Liver (tissue), 9 donors: ENCODE measurements around the gene SLC35C1. TPM values are rescaled to one million over a fixed set of nuclear protein-coding genes. Genes with fewer than 3 reads are reported as not detected.

Experiments used
- DNase-seq: peaks from one replicate; pipeline ENCODE4 v3.0.0-alpha.2; 2017; ENCODE audit warnings: low spot score
- H3K27ac ChIP-seq, 2 donors: one replicate each; pipeline ENCODE4 v1.7.0; 2013; ENCODE audit warnings: inconsistent platforms in 2 of 2, low read length in 2 of 2, control low read depth in 1 of 2, low read depth in 1 of 2, mild to moderate bottlenecking in 1 of 2
- H3K27me3 ChIP-seq, 4 donors: one replicate each; pipeline versions ENCODE4 v1.6.1 to v1.7.0; 2013; ENCODE audit warnings: low read length in 3 of 4, inconsistent platforms in 1 of 4, mild to moderate bottlenecking in 1 of 4, moderate library complexity in 1 of 4; ENCODE audit not compliant: control insufficient read depth in 4 of 4, insufficient read depth in 4 of 4
- H3K36me3 ChIP-seq, 4 donors: one replicate each; pipeline versions ENCODE4 v1.6.1 to v1.7.0; 2013; ENCODE audit warnings: low read length in 3 of 4, mild to moderate bottlenecking in 3 of 4, low read depth in 1 of 4, moderate library complexity in 1 of 4; ENCODE audit not compliant: control insufficient read depth in 4 of 4, insufficient read depth in 3 of 4
- H3K4me1 ChIP-seq, 4 donors: one replicate each; pipeline versions ENCODE4 v1.6.1 to v1.7.0; 2013; ENCODE audit warnings: low read length in 3 of 4, mild to moderate bottlenecking in 3 of 4, moderate library complexity in 1 of 4; ENCODE audit not compliant: control insufficient read depth in 4 of 4, insufficient read depth in 4 of 4
- H3K4me3 ChIP-seq, 3 donors: one replicate each; pipeline versions ENCODE4 v1.6.1 to v1.7.0; 2013; ENCODE audit warnings: low read length in 3 of 3, control low read depth in 1 of 3, low read depth in 1 of 3, mild to moderate bottlenecking in 1 of 3
- H3K9ac ChIP-seq, 2 donors: one replicate each; pipeline ENCODE4 v1.7.0; 2013; ENCODE audit warnings: low read length in 2 of 2, mild to moderate bottlenecking in 2 of 2, moderate library complexity in 2 of 2, control low read depth in 1 of 2, low read depth in 1 of 2
- H3K9me3 ChIP-seq, 4 donors: one replicate each; pipeline versions ENCODE4 v1.6.1 to v1.7.0; 2013; ENCODE audit warnings: low read length in 3 of 4; ENCODE audit not compliant: control insufficient read depth in 4 of 4
- FOXA1 ChIP-seq: IDR thresholded peaks from 2 replicates; pipeline ENCODE4 v1.6.1; 2016; ENCODE audit warnings: antibody characterized with exemption
- FOXA2 ChIP-seq: IDR thresholded peaks from 2 replicates; pipeline ENCODE4 v1.6.1; 2016; ENCODE audit warnings: antibody characterized with exemption
- HNF4A ChIP-seq, 2 donors: conservative IDR thresholded peaks; 2 replicates each; pipeline ENCODE4 v1.6.1; 2016; ENCODE audit warnings: antibody characterized with exemption in 2 of 2, mild to moderate bottlenecking in 2 of 2
- HNF4G ChIP-seq: IDR thresholded peaks from 2 replicates; pipeline ENCODE4 v1.6.1; 2016; ENCODE audit warnings: antibody characterized with exemption
- JUND ChIP-seq, 2 donors: IDR thresholded peaks; 2 replicates each; pipeline ENCODE4 v1.6.1; 2016; ENCODE audit warnings: antibody characterized with exemption in 2 of 2
- NR2F2 ChIP-seq: IDR thresholded peaks from 2 replicates; pipeline ENCODE4 v1.6.1; 2016; ENCODE audit warnings: antibody characterized with exemption
- RXRA ChIP-seq, 2 donors: IDR thresholded peaks; 2 replicates each; pipeline ENCODE4 v1.6.1; 2017 to 2018; ENCODE audit warnings: antibody characterized with exemption in 2 of 2, mild to moderate bottlenecking in 1 of 2
- SP1 ChIP-seq: IDR thresholded peaks from 2 replicates; pipeline ENCODE4 v1.6.1; 2018; ENCODE audit warnings: antibody characterized with exemption, mild to moderate bottlenecking
- YY1 ChIP-seq: IDR thresholded peaks from 2 replicates; pipeline ENCODE4 v1.6.1; 2016; ENCODE audit warnings: antibody characterized with exemption, mild to moderate bottlenecking
- WGBS: extraction: QIAGEN DNeasy Blood & Tissue Kit; methylation state at CpG from one replicate; pipeline ENCODE4 v1.1.7; 2013; 5-methylcytosine and 5-hydroxymethylcytosine counted together
- polyA plus RNA-seq, 2 donors: library from polyadenylated mRNA; stranded (reverse) in 1 of 2; unstranded in 1 of 2; fragments of 200-250 nt in 1 of 2; fragments of >200 nt in 1 of 2; fragmentation: Nextera tagmentation in 1 of 2; extraction: Ambion mirVana in 1 of 2; gene quantifications; one replicate each; pipeline versions ENCODE4 v1.2.1 to v1.2.3, GENCODE V29; 2013 to 2015
- total RNA-seq, 2 donors: library from RNA; depleted of rRNA; stranded (reverse); fragments of >200 nt; gene quantifications; one replicate each; pipeline ENCODE4 v1.2.3, GENCODE V29; 2014
- TF ChIP-seq, protein P1 (sequence below): fragments of 150-350 bp; IDR thresholded peaks from 2 replicates; pipeline ENCODE4 v1.5.1; 2017; ENCODE audit warnings: improper control_type of control experiment, low read depth, low read length; ENCODE audit not compliant: missing input control
- TF ChIP-seq, protein P2 (sequence below): IDR thresholded peaks from 2 replicates; pipeline ENCODE4 v1.6.1; 2016; ENCODE audit warnings: antibody characterized with exemption
- TF ChIP-seq, protein P3 (sequence below): IDR thresholded peaks from 2 replicates; pipeline ENCODE4 v1.6.1; 2016; ENCODE audit warnings: antibody characterized with exemption, mild to moderate bottlenecking
- TF ChIP-seq, protein P4 (sequence below): IDR thresholded peaks from 2 replicates; pipeline ENCODE4 v1.6.1; 2016; ENCODE audit warnings: antibody characterized with exemption
- TF ChIP-seq, protein P5 (sequence below): IDR thresholded peaks from 2 replicates; pipeline ENCODE4 v1.6.1; 2016; ENCODE audit warnings: antibody characterized with exemption
- donor health status: healthy.
- donor health status: healthy.
- donor health status: healthy.
- donor health status: healthy.
- donor health status: healthy.

The SLC35C1 gene
- total and polyA plus RNA-seq, 4 donors, result 2.5 to 82.0 (median 46.1) TPM

DNA sequence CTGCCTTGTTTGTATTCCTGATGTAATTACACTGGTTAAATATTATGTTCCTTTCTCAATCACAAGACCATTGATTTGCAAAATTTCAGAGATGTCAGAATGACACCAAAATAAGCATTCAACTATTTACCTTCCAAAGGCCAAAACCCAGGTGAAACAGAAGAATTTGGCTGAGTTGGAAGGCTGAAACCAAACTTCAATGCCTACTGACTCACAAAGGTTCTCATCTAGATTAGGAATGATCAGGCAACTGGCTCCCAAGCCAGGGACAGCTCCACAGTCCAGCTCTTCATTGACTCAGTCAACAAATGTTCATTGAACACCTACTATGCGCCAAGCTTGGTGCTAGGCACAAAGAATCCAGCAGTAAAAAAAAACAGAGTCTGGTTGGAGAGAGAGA, 13.4 kb upstream of the SLC35C1 start (continued):
- TF ChIP-seq, protein P1, sequence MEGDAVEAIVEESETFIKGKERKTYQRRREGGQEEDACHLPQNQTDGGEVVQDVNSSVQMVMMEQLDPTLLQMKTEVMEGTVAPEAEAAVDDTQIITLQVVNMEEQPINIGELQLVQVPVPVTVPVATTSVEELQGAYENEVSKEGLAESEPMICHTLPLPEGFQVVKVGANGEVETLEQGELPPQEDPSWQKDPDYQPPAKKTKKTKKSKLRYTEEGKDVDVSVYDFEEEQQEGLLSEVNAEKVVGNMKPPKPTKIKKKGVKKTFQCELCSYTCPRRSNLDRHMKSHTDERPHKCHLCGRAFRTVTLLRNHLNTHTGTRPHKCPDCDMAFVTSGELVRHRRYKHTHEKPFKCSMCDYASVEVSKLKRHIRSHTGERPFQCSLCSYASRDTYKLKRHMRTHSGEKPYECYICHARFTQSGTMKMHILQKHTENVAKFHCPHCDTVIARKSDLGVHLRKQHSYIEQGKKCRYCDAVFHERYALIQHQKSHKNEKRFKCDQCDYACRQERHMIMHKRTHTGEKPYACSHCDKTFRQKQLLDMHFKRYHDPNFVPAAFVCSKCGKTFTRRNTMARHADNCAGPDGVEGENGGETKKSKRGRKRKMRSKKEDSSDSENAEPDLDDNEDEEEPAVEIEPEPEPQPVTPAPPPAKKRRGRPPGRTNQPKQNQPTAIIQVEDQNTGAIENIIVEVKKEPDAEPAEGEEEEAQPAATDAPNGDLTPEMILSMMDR, result no peak

DNA sequence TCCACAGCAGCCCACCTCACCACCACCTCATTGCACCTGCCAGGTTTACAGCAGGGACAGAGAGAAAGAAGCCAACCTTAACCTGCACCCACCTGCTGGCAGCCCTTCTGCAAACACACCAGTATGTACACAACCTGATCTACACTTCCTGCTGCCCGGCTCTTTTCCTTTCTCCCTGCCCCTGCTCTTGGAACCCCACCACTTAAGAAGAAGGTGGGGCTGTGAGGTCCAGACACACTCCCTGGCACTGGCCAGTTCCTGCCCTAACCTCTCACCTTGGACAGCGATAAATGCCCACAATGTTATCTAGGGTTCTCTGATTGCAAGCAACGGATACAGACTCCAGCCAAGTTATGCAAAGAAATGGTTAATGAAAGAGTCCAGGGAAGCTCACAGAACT, 10.8 kb upstream of the SLC35C1 start:
- H3K36me3 ChIP-seq, result no peaks in the 10 kb centered on the region
- TF ChIP-seq, protein P2, sequence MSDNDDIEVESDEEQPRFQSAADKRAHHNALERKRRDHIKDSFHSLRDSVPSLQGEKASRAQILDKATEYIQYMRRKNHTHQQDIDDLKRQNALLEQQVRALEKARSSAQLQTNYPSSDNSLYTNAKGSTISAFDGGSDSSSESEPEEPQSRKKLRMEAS, result no peak
- peak; percentile 6 for TF ChIP-seq FOXA1
- no peak for TF ChIP-seq JUND (IDR thresholded peaks at IDR 0.05)
- TF ChIP-seq HNF4G, result no peak
- TF ChIP-seq RXRA (IDR thresholded peaks at IDR 0.05), result peak; percentile 32 to 56
- TF ChIP-seq, protein P3, sequence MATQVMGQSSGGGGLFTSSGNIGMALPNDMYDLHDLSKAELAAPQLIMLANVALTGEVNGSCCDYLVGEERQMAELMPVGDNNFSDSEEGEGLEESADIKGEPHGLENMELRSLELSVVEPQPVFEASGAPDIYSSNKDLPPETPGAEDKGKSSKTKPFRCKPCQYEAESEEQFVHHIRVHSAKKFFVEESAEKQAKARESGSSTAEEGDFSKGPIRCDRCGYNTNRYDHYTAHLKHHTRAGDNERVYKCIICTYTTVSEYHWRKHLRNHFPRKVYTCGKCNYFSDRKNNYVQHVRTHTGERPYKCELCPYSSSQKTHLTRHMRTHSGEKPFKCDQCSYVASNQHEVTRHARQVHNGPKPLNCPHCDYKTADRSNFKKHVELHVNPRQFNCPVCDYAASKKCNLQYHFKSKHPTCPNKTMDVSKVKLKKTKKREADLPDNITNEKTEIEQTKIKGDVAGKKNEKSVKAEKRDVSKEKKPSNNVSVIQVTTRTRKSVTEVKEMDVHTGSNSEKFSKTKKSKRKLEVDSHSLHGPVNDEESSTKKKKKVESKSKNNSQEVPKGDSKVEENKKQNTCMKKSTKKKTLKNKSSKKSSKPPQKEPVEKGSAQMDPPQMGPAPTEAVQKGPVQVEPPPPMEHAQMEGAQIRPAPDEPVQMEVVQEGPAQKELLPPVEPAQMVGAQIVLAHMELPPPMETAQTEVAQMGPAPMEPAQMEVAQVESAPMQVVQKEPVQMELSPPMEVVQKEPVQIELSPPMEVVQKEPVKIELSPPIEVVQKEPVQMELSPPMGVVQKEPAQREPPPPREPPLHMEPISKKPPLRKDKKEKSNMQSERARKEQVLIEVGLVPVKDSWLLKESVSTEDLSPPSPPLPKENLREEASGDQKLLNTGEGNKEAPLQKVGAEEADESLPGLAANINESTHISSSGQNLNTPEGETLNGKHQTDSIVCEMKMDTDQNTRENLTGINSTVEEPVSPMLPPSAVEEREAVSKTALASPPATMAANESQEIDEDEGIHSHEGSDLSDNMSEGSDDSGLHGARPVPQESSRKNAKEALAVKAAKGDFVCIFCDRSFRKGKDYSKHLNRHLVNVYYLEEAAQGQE, result peak; percentile 77
- TF ChIP-seq, protein P4, sequence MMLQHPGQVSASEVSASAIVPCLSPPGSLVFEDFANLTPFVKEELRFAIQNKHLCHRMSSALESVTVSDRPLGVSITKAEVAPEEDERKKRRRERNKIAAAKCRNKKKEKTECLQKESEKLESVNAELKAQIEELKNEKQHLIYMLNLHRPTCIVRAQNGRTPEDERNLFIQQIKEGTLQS, result no peak
- TF ChIP-seq SP1, result peak; percentile 42
- peak in 1 of 2 donors; percentile 36 for TF ChIP-seq HNF4A (conservative IDR thresholded peaks at IDR 0.05)
- peak; percentile 72 for TF ChIP-seq FOXA2
- peak overlapping the region; percentile 61 to 76 for H3K27ac ChIP-seq
- H3K4me1 ChIP-seq, result peaks cover 6 to 36% (median 31%) of the 10 kb centered on the region in 4 donors
- DNase-seq, result no peak
- no peaks in the 10 kb centered on the region for H3K9me3 ChIP-seq
- no peaks in the 10 kb centered on the region for H3K27me3 ChIP-seq
- WGBS, result 16% methylated on average over 3 of the region's 3 CpGs
- peak overlapping the region in 1 of 3 donors; percentile 2 for H3K4me3 ChIP-seq
- no peak overlapping the region for H3K9ac ChIP-seq

DNA sequence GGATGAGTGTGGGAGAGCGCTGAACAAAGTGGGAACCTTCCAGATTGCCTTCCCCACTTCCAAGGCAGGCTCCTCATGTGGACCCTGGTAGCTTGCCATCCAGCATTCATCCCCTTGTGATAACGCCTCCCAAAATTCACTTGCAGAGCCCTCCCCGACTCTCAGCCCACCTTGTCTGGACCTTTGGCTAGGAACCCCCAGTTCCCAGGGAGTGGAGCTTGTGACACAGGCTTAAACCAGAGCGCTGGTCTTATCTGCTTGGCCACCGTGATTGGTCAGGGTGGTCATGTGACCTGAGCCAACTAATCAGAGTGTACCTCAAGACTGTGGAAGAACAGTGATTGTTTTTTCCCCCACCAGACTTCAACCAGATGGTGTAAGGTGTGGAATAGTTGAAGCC, 9.6 kb upstream of the SLC35C1 start:
- Histone ChIP-seq H3K4me1 (peaks cover 6 to 36% (median 35%) of the 10 kb centered on the region in 4 donors), H3K9ac (no peak overlapping the region), H3K9me3 (no peaks in the 10 kb centered on the region), H3K27ac (no peak overlapping the region), H3K27me3 (no peaks in the 10 kb centered on the region), H3K36me3 (no peaks in the 10 kb centered on the region), H3K4me3 (no peak overlapping the region)
- DNase-seq, result no peak
- TF ChIP-seq YY1 (no peak), FOXA1 (no peak), JUND (IDR thresholded peaks at IDR 0.05) (no peak), SP1 (no peak), FOXA2 (no peak), NR2F2 (no peak)
- TF ChIP-seq, protein P1, result no peak
- TF ChIP-seq, protein P5, sequence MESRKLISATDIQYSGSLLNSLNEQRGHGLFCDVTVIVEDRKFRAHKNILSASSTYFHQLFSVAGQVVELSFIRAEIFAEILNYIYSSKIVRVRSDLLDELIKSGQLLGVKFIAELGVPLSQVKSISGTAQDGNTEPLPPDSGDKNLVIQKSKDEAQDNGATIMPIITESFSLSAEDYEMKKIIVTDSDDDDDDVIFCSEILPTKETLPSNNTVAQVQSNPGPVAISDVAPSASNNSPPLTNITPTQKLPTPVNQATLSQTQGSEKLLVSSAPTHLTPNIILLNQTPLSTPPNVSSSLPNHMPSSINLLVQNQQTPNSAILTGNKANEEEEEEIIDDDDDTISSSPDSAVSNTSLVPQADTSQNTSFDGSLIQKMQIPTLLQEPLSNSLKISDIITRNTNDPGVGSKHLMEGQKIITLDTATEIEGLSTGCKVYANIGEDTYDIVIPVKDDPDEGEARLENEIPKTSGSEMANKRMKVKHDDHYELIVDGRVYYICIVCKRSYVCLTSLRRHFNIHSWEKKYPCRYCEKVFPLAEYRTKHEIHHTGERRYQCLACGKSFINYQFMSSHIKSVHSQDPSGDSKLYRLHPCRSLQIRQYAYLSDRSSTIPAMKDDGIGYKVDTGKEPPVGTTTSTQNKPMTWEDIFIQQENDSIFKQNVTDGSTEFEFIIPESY, result no peak
- TF ChIP-seq, protein P3, result no peak
- WGBS, result 95% methylated on average over 5 of the region's 5 CpGs
